ENCODE results near the gene PAPPA2.

GRCh38 chr1:176720838-176721237 is 257.9 kb downstream of the PAPPA2 start:
- TF ChIP-seq CTCF (IDR thresholded peaks at IDR 0.05): no peak
- TF ChIP-seq POLR2A (IDR thresholded peaks at IDR 0.05): no peak
